Neutrophil (primary cell): Measurements from ENCODE around the gene SOAT1.

ENCODE experiments used
- H3K27ac ChIP-seq: fragments of 200-600 bp; sonication (generic); 2 replicates; pipeline ENCODE4 v1.5.1; 2016; ENCODE audit warnings: mild to moderate bottlenecking, moderate library complexity
- H3K27me3 ChIP-seq: fragments of 200-600 bp; sonication (generic); 2 replicates; pipeline ENCODE4 v1.6.0; 2016; ENCODE audit warnings: mild to moderate bottlenecking
- H3K36me3 ChIP-seq: fragments of 200-600 bp; sonication (generic); 2 replicates; pipeline ENCODE4 v1.5.1; 2017
- H3K4me1 ChIP-seq, 2 experiments: fragments of 200-600 bp in 1 of 2; sonication (generic) in 1 of 2; 1 replicate in 1 of 2; 2 replicates in 1 of 2; pipeline versions ENCODE4 v1.5.1 to v1.6.1; 2013 to 2016; ENCODE audit warnings: low read depth in 1 of 2, low read length in 1 of 2, mild to moderate bottlenecking in 1 of 2, moderate library complexity in 1 of 2; ENCODE audit not compliant: control insufficient read depth in 1 of 2, insufficient read depth in 1 of 2
- H3K4me3 ChIP-seq, 2 experiments: fragments of 200-600 bp in 1 of 2; sonication (generic) in 1 of 2; 1 replicate in 1 of 2; 2 replicates in 1 of 2; pipeline ENCODE4 v1.5.1; 2013 to 2016; ENCODE audit warnings: low read depth in 1 of 2, low read length in 1 of 2, mild to moderate bottlenecking in 1 of 2, moderate library complexity in 1 of 2
- H3K9me3 ChIP-seq: fragments of 200-600 bp; sonication (generic); 2 replicates; pipeline ENCODE4 v1.5.1; 2016
- CTCF ChIP-seq: fragments of 200-600 bp; sonication (generic); IDR thresholded peaks from 2 replicates; pipeline ENCODE4 v1.5.1; 2016; ENCODE audit warnings: antibody characterized with exemption

The SOAT1 gene

DNA sequence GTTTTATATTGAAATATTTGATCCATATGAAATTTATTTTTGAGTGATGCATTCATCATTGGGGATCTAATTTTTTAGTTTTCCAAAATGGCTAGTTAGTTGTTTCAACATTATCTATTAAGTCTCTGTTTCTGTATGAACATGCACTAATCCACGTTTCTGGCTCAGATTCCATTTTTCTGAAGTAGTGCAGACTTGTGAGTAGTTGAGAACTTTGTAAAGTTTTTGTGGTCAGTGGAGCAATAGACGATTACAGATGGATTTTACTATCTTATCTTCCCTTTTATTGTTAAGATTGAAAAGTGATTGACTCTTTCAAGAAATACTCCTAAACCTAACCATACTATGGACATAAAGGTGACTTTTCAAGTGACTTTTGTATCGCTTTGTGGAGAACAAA, 16.7 kb downstream of the SOAT1 start:
- Histone ChIP-seq H3K27me3 (no peaks in the 10 kb centered on the region), H3K4me1 (no peaks in the 10 kb centered on the region), H3K36me3 (peaks cover 7% of the 10 kb centered on the region), H3K4me3 (no peak overlapping the region), H3K27ac (no peak overlapping the region), H3K9me3 (no peaks in the 10 kb centered on the region)
- TF ChIP-seq CTCF: no peak

DNA sequence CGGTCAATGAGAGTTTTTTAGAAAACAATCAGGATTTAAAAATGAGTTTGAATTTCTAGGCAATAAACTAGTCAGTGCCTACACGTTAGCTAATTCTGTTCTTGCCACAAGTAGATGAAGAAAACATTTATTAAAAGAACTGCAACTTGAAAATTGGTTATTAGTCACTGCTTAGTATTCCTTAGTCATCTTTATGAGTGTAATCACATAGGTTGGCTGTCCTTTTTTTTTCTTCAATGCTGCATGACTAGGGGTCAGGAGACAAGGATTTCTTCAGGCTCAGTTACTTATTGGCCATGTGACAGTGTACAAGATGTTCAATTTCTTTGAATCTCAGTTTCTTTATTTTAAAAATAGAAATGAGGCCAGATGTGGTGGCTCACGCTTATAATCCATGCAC, 17.1 kb downstream of the SOAT1 start:
- Histone ChIP-seq H3K36me3 (peaks cover 7% of the 10 kb centered on the region), H3K4me3 (no peak overlapping the region), H3K27me3 (no peaks in the 10 kb centered on the region), H3K9me3 (no peaks in the 10 kb centered on the region), H3K4me1 (no peaks in the 10 kb centered on the region), H3K27ac (no peak overlapping the region)
- TF ChIP-seq CTCF: no peak

GRCh38 chr1:179311149-179311700, 17.6 kb downstream of the SOAT1 start:
- Histone ChIP-seq H3K4me3 (no peak overlapping the region), H3K36me3 (peaks cover 7% of the 10 kb centered on the region)
- TF ChIP-seq CTCF: no peak

GRCh38 chr1:179313004-179313403, 19.4 kb downstream of the SOAT1 start:
- Histone ChIP-seq H3K4me3 (no peak overlapping the region), H3K4me1 (peaks cover 0 to under 1% of the 10 kb centered on the region in 2 experiments), H3K36me3 (peaks cover 3% of the 10 kb centered on the region), H3K27ac (no peak overlapping the region), H3K9me3 (no peaks in the 10 kb centered on the region), H3K27me3 (no peaks in the 10 kb centered on the region)
- no peak for TF ChIP-seq CTCF

More at GRCh38 chr1:179311149-179311700, 17.6 kb downstream of the SOAT1 start:
- Histone ChIP-seq H3K9me3 (no peaks in the 10 kb centered on the region), H3K4me1 (no peaks in the 10 kb centered on the region), H3K27ac (no peak overlapping the region), H3K27me3 (no peaks in the 10 kb centered on the region)

- H3K27me3 ChIP-seq: no peaks in the 10 kb centered on the region
- H3K4me1 ChIP-seq: peaks cover 8 to 9% of the 10 kb centered on the region in 2 experiments
- no peak overlapping the region for H3K27ac ChIP-seq
- TF ChIP-seq CTCF: no peak
- H3K4me3 ChIP-seq: no peak overlapping the region
- H3K9me3 ChIP-seq: no peaks in the 10 kb centered on the region
- peaks cover 3% of the 10 kb centered on the region for H3K36me3 ChIP-seq
These were observed 21.3 kb downstream of the SOAT1 start for GRCh38 chr1:179314928-179315327.
